PFSK-1 (cell line): ENCODE results near the gene GPR26.

Experiments used
- FOXP2 ChIP-seq: optimal IDR thresholded peaks from 2 replicates; pipeline ENCODE3; 2011; ENCODE audit warnings: borderline replicate concordance, control low read depth, inconsistent platforms; ENCODE audit not compliant: insufficient read depth; ENCODE audit errors: extremely low read length, extremely low read depth
- POLR2AphosphoS5 ChIP-seq: IDR thresholded peaks from 2 replicates; pipeline ENCODE4 v1.6.1; 2012; ENCODE audit warnings: low read depth, mild to moderate bottlenecking, control low read depth, low read length, moderate library complexity
- REST ChIP-seq, 2 experiments: IDR thresholded peaks; 2 replicates each; pipeline versions ENCODE4 v1.6.1 to v1.8.0; 2011 to 2012; ENCODE audit warnings: low read depth in 2 of 2, low read length in 2 of 2, control low read depth in 1 of 2, inconsistent platforms in 1 of 2, mild to moderate bottlenecking in 1 of 2, moderate library complexity in 1 of 2; ENCODE audit not compliant: insufficient read depth in 1 of 2
- SIN3A ChIP-seq: IDR thresholded peaks from 2 replicates; pipeline ENCODE4 v1.6.1; 2012; ENCODE audit warnings: mild to moderate bottlenecking, low read length, moderate library complexity, borderline replicate concordance; ENCODE audit not compliant: insufficient read depth
- TAF1 ChIP-seq: IDR thresholded peaks from 2 replicates; pipeline ENCODE4 v1.6.1; 2012; ENCODE audit warnings: low read length, control low read depth, borderline replicate concordance; ENCODE audit not compliant: insufficient read depth

GPR26 gene

GRCh38 chr10:123689880-123690279 is 23.7 kb downstream of the GPR26 start:
- TF ChIP-seq SIN3A (no peak), TAF1 (no peak), REST (IDR thresholded peaks at IDR 0.05; ENCODE audit: insufficient read depth in 1 of 2, low read depth in 2 of 2, low read length in 2 of 2) (no peak), FOXP2 (no peak), POLR2AphosphoS5 (no peak)

GRCh38 chr10:123703195-123703790 is 37.1 kb downstream of the GPR26 start:
- TF ChIP-seq REST (IDR thresholded peaks at IDR 0.05; ENCODE audit: insufficient read depth in 1 of 2, low read depth in 2 of 2, low read length in 2 of 2) (no peak), SIN3A (no peak), TAF1 (no peak), FOXP2 (no peak), POLR2AphosphoS5 (no peak)

GRCh38 chr10:123704076-123704475 is 37.9 kb downstream of the GPR26 start:
- TF ChIP-seq REST (IDR thresholded peaks at IDR 0.05; ENCODE audit: insufficient read depth in 1 of 2, low read depth in 2 of 2, low read length in 2 of 2) = no peak
- TF ChIP-seq FOXP2 = no peak
- TF ChIP-seq SIN3A = no peak
- no peak for TF ChIP-seq POLR2AphosphoS5
- no peak for TF ChIP-seq TAF1

- TF ChIP-seq SIN3A (no peak), FOXP2 (no peak), POLR2AphosphoS5 (no peak), REST (IDR thresholded peaks at IDR 0.05; ENCODE audit: insufficient read depth in 1 of 2, low read depth in 2 of 2, low read length in 2 of 2) (no peak), TAF1 (no peak)
Observed at GRCh38 chr10:123704812-123705211, 38.7 kb downstream of the GPR26 start.

- TF ChIP-seq FOXP2 (no peak), TAF1 (no peak), SIN3A (no peak), REST (IDR thresholded peaks at IDR 0.05; ENCODE audit: insufficient read depth in 1 of 2, low read depth in 2 of 2, low read length in 2 of 2) (no peak), POLR2AphosphoS5 (no peak)
Observed at GRCh38 chr10:123706236-123706635, 40.1 kb downstream of the GPR26 start.
